Measurements from ENCODE around the gene NXPH3.

The NXPH3 gene

DNA sequence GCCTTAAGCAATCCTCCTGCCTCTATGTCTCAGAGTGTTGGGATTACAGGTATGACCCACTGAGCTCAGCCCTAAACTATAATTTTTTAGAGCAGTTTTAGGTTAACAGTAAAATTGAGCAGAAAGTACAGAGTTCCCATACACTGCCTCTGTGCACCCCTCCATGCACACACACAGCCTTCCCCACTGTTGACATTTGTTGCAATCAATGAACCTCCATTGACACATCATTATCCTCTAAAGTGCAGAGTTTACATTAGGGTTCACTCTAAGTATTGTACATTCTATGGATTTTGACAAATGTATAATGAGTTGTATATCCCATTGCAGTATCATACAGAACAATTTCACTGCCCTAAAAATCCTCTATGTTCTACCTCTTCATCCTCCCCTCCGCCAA is 45.6 kb upstream of the NXPH3 start:
- Histone ChIP-seq H3K9ac (ENCODE audit: low read depth, low read length) (no peak overlapping the region), H3K79me2 (ENCODE audit: insufficient read depth, low read length) (no peaks in the 10 kb centered on the region), H2AFZ (ENCODE audit: low read depth, low read length) (no peak overlapping the region), H4K20me1 (ENCODE audit: insufficient read depth, low read length) (no peaks in the 10 kb centered on the region), H3K4me3 (ENCODE audit: low read depth in 1 of 2, low read length in 2 of 2) (no peak overlapping the region), H3K4me2 (ENCODE audit: insufficient read depth, low read length) (no peak overlapping the region), H3K27me3 (ENCODE audit: insufficient read depth, low read length, poor library complexity) (peaks cover 15% of the 10 kb centered on the region), H3K27ac (ENCODE audit: low read length) (no peak overlapping the region), H3K9me3 (ENCODE audit: insufficient read depth, low read length, severe bottlenecking) (no peaks in the 10 kb centered on the region), H3K4me1 (ENCODE audit: insufficient read depth, low read length) (no peaks in the 10 kb centered on the region), H3K36me3 (ENCODE audit: insufficient read depth, low read length) (no peaks in the 10 kb centered on the region)
- DNase-seq = no peak
- ATAC-seq (ENCODE audit: insufficient read depth, low read depth) = no peak
- TF ChIP-seq EZH2 (IDR thresholded peaks at IDR 0.05; ENCODE audit: borderline replicate concordance, low read depth, low read length, severe bottlenecking) = no peak
- TF ChIP-seq, protein P1, sequence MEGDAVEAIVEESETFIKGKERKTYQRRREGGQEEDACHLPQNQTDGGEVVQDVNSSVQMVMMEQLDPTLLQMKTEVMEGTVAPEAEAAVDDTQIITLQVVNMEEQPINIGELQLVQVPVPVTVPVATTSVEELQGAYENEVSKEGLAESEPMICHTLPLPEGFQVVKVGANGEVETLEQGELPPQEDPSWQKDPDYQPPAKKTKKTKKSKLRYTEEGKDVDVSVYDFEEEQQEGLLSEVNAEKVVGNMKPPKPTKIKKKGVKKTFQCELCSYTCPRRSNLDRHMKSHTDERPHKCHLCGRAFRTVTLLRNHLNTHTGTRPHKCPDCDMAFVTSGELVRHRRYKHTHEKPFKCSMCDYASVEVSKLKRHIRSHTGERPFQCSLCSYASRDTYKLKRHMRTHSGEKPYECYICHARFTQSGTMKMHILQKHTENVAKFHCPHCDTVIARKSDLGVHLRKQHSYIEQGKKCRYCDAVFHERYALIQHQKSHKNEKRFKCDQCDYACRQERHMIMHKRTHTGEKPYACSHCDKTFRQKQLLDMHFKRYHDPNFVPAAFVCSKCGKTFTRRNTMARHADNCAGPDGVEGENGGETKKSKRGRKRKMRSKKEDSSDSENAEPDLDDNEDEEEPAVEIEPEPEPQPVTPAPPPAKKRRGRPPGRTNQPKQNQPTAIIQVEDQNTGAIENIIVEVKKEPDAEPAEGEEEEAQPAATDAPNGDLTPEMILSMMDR (IDR thresholded peaks at IDR 0.05; ENCODE audit: borderline replicate concordance, extremely low read depth, low read length, poor library complexity, severe bottlenecking) = no peak

DNA sequence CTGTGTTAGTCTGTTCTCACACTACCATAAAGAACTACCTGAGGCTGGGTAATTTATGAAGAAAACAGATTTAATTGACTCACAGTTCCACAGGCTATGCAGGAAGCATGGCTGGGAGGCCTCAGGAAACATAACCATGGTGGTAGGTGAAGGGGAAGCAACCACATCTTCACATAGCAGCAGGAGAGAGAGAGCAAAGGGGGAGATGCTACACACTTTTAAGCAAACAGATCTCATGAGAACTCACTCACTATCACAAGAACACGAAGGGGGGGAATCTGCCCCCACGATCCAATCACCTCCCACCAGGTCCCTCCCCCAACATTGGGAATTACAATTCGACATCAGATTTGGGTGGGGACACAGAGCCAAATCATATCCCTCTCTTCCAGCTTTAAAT is 31.8 kb upstream of the NXPH3 start:
- no peaks in the 10 kb centered on the region for H3K36me3 ChIP-seq (ENCODE audit: insufficient read depth, low read length)
- ATAC-seq (ENCODE audit: insufficient read depth, low read depth) (no peak), DNase-seq (no peak)
- H3K4me2 ChIP-seq (ENCODE audit: insufficient read depth, low read length) = no peak overlapping the region
- H3K27ac ChIP-seq (ENCODE audit: low read length) = no peak overlapping the region
- H3K79me2 ChIP-seq (ENCODE audit: insufficient read depth, low read length) = no peaks in the 10 kb centered on the region
- no peaks in the 10 kb centered on the region for H3K9me3 ChIP-seq (ENCODE audit: insufficient read depth, low read length, severe bottlenecking)
- no peaks in the 10 kb centered on the region for H3K27me3 ChIP-seq (ENCODE audit: insufficient read depth, low read length, poor library complexity)
- H3K4me1 ChIP-seq (ENCODE audit: insufficient read depth, low read length) = no peaks in the 10 kb centered on the region
- TF ChIP-seq, protein P1 (IDR thresholded peaks at IDR 0.05; ENCODE audit: borderline replicate concordance, extremely low read depth, low read length, poor library complexity, severe bottlenecking) = no peak
- no peak for TF ChIP-seq EZH2 (IDR thresholded peaks at IDR 0.05; ENCODE audit: borderline replicate concordance, low read depth, low read length, severe bottlenecking)
- no peak overlapping the region for H2AFZ ChIP-seq (ENCODE audit: low read depth, low read length)
- no peaks in the 10 kb centered on the region for H4K20me1 ChIP-seq (ENCODE audit: insufficient read depth, low read length)
- no peak overlapping the region for H3K4me3 ChIP-seq (ENCODE audit: low read depth in 1 of 2, low read length in 2 of 2)
- H3K9ac ChIP-seq (ENCODE audit: low read depth, low read length) = no peak overlapping the region

DNA sequence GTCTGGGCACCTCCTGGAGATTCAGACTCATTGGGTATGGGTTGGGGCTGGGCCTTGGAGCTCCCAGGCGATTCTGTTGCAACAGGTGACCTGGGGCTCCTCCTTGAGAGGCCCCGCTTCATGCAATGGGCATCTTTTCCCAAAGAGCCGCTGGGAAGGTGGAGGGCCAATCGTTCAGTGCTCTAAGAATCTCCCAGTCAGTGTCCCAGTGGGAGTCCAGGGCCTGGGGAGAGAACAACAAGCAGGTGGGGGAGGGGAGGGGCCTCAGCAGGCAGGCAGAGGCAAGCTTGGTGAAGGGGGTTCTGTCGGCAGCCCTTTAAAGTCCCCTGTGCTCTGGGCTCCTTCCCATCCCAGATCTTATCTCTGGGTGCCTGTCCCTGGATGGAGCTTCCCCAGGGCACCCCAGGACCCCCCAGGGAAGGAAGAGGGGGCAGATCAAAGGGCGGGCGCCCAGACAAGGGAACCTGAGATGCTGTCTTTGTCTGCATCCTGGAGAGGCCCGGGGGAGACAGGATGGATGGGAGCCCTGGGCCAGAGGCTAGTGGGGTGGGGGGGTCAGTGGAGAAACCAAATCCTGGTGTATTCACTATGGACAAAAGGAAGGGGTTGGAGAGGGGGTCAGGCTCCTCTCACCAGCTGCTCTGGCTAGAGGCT is 30.5 kb upstream of the NXPH3 start:
- Histone ChIP-seq H3K79me2 (ENCODE audit: insufficient read depth, low read length) (no peaks in the 10 kb centered on the region), H3K4me1 (ENCODE audit: insufficient read depth, low read length) (no peaks in the 10 kb centered on the region), H3K4me2 (ENCODE audit: insufficient read depth, low read length) (no peak overlapping the region), H3K36me3 (ENCODE audit: insufficient read depth, low read length) (no peaks in the 10 kb centered on the region), H3K27me3 (ENCODE audit: insufficient read depth, low read length, poor library complexity) (no peaks in the 10 kb centered on the region), H3K9ac (ENCODE audit: low read depth, low read length) (no peak overlapping the region), H3K27ac (ENCODE audit: low read length) (no peak overlapping the region), H2AFZ (ENCODE audit: low read depth, low read length) (no peak overlapping the region), H3K9me3 (ENCODE audit: insufficient read depth, low read length, severe bottlenecking) (no peaks in the 10 kb centered on the region), H3K4me3 (ENCODE audit: low read depth in 1 of 2, low read length in 2 of 2) (no peak overlapping the region), H4K20me1 (ENCODE audit: insufficient read depth, low read length) (no peaks in the 10 kb centered on the region)
- ATAC-seq (ENCODE audit: insufficient read depth, low read depth) (no peak), DNase-seq (no peak)
- TF ChIP-seq, protein P1 (IDR thresholded peaks at IDR 0.05; ENCODE audit: borderline replicate concordance, extremely low read depth, low read length, poor library complexity, severe bottlenecking) = no peak
- TF ChIP-seq EZH2 (IDR thresholded peaks at IDR 0.05; ENCODE audit: borderline replicate concordance, low read depth, low read length, severe bottlenecking) = no peak

All from DND-41 (cell line).